Activated naive CD8-positive, alpha-beta T cell treated with anti-CD3 and anti-CD28 coated beads, Interleukin-2, amount 50 U/mL, for 16 hours (primary cell): ENCODE results near the gene LYPLA2.
"Not testable (repeated sequence)": the region's sequence is repeated elsewhere in the genome, so short reads cannot be mapped to it uniquely, and the experiment has no call there.

Experiments
- DNase-seq: peaks from one replicate; pipeline ENCODE4 v3.0.0-alpha.2; 2020; ENCODE audit warnings: low read depth, low spot score

Gene LYPLA2

GRCh38 chr1:23801338-23801748 lies 10.4 kb downstream of the LYPLA2 start:
- DNase-seq, result no peak

GRCh38 chr1:23801876-23802275 lies 10.9 kb downstream of the LYPLA2 start:
- no peak for DNase-seq

GRCh38 chr1:23802809-23803342 lies 11.9 kb downstream of the LYPLA2 start:
- DNase-seq, result not testable (repeated sequence)

GRCh38 chr1:23803674-23804073 lies 12.7 kb downstream of the LYPLA2 start:
- no peak for DNase-seq

GRCh38 chr1:23804183-23804835 lies 13.4 kb downstream of the LYPLA2 start:
- DNase-seq, result no peak

- DNase-seq, result no peak
These were observed 14.1 kb downstream of the LYPLA2 start for GRCh38 chr1:23805025-23805424.

GRCh38 chr1:23806280-23806679 lies 15.3 kb downstream of the LYPLA2 start:
- DNase-seq, result no peak

GRCh38 chr1:23807453-23807852 lies 16.5 kb downstream of the LYPLA2 start:
- no peak for DNase-seq

GRCh38 chr1:23809751-23810171 lies 18.8 kb downstream of the LYPLA2 start:
- peak; percentile 62 for DNase-seq

- no peak for DNase-seq
These were observed 20.0 kb downstream of the LYPLA2 start for GRCh38 chr1:23810818-23811540.

- DNase-seq, result no peak
These were observed 23.1 kb downstream of the LYPLA2 start for GRCh38 chr1:23814016-23814415.

- no peak for DNase-seq
These were observed 25.4 kb downstream of the LYPLA2 start for GRCh38 chr1:23816361-23816760.

GRCh38 chr1:23816906-23817305 lies 26.0 kb downstream of the LYPLA2 start:
- no peak for DNase-seq

- no peak for DNase-seq
These were observed 26.7 kb downstream of the LYPLA2 start for GRCh38 chr1:23817633-23818032.

- DNase-seq, result no peak
These were observed 32.8 kb downstream of the LYPLA2 start for GRCh38 chr1:23823767-23824166.

GRCh38 chr1:23824711-23825075 lies 33.7 kb downstream of the LYPLA2 start:
- DNase-seq, result no peak

GRCh38 chr1:23825076-23825761 lies 34.3 kb downstream of the LYPLA2 start, which contains the start of gene HMGCL:
Gene HMGCL, minus strand, starts transcription at chr1:23825429. Its CDS starts 14 bp downstream, at chr1:23825415.
- peak; percentile 76 for DNase-seq

- no peak for DNase-seq
These were observed 35.0 kb downstream of the LYPLA2 start for GRCh38 chr1:23825762-23826522.

- DNase-seq, result not testable (repeated sequence)
These were observed 35.6 kb downstream of the LYPLA2 start for GRCh38 chr1:23826590-23826989.

- DNase-seq, result no peak
These were observed 36.8 kb downstream of the LYPLA2 start for GRCh38 chr1:23827717-23828116.

- DNase-seq, result not testable (repeated sequence)
These were observed 43.2 kb downstream of the LYPLA2 start for GRCh38 chr1:23834156-23834555.

- no peak for DNase-seq
These were observed 45.1 kb downstream of the LYPLA2 start for GRCh38 chr1:23836037-23836436.
